ENCODE measurements around the gene KDELR1.
A peak's percentile ranks its signal among the peaks of the same experiment; 100 is the strongest.
"Not testable (repeated sequence)": the region's sequence is repeated elsewhere in the genome, so short reads cannot be mapped to it uniquely, and the experiment has no call there.

Gene KDELR1

GRCh38 chr19:48397263-48398101 is 6.1 kb upstream of the KDELR1 start:
- no peak for DNase-seq

DNA sequence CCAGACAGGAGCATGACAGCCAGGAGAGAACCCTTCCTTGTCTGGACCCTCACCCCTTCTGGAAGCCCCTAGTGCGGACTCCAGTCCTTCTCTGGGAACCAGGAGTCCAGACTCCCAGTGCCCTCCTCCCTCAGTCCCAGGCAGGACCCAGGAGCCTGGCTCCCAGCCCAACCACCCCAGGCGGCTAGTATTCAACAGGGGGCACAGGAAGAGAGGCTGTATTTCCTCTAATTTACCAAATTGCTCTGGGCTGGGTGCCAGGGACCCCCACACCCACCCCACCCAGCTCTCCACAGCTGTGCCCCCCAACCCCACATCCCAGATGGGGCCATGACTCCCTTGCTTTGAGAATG is 5.4 kb upstream of the KDELR1 start:
- DNase-seq, result no peak

GRCh38 chr19:48396016-48396823 is 4.9 kb upstream of the KDELR1 start:
- no peak for DNase-seq

GRCh38 chr19:48395499-48395898 is 4.1 kb upstream of the KDELR1 start:
- DNase-seq, result no peak

DNA sequence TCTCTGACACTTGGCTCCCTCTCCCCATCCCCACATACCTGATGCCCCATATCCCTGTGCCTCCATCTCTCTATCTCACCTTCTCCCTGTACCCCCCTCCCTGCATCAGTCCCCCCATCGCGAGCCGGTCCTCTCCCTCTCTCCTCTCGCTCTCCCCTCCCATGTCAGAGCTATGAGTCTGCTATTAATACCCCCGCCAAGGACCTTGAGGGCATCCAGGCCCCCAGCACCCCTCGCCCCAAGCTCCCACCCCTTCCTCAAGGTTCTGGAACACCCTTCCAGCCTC is 3.8 kb upstream of the KDELR1 start:
- DNase-seq, result no peak

GRCh38 chr19:48394331-48395169 is 3.2 kb upstream of the KDELR1 start:
- DNase-seq, result no peak

DNA sequence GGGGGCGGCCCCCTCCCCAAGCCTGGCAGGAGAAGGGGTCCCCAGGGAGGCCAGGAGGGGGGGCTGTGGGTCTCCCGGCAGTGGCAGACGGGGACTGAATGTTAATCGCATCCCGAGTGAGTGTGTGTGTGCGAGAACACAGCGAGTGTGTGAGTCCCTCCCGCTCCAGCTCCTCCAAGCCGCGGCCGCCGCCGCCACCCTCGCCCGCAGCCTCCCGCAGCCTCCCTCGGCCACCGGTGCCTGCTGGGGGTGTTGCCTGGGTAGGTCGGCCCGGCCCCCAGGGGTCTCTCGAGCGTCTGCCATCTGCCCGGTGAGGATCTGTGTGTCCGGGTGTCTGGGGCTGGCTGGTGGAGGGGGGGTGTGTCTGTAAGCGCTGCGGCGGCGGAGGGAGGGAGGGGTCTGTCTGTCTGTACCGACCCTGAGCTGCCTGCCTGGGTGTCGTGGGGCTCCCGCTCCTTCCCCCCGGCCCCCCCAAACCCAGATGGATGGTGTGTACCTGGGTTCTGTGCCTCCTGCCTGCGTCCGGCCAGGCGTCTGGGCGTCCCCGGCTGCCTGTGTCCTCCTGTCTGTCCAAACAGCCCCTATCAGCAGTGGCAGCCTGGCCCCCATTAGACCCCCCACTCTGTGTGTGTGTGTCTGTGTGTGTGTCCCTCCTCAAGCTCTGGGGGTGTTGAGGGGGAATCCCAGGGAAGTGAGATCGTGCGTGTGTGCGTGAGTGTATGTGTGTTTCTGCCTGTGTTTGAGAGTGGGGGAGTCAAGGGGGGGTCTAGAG is 2.4 kb upstream of the KDELR1 start, which contains the start of gene GRIN2D:
Gene GRIN2D (plus strand): TSS at position 110 of the 772 bp plus-strand sequence. CDS start 4,725 bp downstream, outside the sequence.
- peak in 1 of 5 donors; percentile 27 for DNase-seq

DNA sequence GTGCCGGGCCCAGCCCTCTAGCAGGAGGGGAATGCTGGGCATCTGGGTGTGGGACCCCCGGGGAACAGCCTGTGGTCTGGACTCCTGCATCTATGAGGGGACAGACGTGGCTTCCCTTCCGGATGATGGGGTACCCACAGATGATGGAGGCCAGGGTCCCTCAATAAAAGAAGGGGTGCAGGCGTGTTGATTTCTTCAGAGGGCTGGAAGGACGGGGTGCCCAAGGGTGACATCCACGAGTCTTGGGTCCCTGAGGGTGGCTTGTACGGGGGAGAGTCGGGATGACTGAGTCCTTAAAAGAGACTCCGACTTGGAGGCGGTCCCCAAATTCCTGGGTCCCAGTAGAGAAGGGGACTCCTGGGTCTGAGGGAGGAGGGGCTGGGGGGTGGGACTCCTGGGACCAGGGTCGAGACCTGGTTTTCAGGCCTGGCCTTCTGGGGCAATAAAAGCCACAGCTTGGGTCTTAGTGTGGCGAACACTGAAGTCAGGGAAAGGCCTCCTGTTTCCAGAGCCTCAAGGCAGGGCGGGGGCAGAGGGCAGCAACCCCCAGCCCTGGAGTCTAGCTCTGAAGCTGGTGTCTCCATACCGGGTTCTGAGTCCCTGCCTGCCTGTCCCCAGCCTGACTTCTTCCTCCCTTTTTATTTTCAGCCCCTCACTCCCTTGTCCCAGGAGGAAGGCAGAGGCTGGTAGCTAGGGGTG is 1.7 kb upstream of the KDELR1 start:
- no peak for DNase-seq

DNA sequence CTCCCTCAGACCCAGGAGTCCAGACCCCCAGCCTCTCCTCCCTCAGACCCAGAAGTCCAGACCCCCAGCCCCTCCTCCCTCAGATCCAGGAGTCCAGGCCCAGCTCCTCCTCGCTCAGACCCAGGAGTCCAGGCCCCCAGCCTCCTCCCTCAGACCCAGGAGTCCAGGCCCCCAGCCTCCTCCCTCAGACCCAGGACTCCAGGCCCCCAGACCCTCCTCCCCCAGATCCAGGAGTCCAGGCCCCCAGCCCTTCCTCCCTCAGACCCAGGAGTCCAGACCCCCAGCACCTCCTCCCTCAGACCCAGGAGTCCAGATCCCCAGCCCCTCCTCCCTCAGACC is 624 bp upstream of the KDELR1 start:
- DNase-seq, result not testable (repeated sequence)

DNA sequence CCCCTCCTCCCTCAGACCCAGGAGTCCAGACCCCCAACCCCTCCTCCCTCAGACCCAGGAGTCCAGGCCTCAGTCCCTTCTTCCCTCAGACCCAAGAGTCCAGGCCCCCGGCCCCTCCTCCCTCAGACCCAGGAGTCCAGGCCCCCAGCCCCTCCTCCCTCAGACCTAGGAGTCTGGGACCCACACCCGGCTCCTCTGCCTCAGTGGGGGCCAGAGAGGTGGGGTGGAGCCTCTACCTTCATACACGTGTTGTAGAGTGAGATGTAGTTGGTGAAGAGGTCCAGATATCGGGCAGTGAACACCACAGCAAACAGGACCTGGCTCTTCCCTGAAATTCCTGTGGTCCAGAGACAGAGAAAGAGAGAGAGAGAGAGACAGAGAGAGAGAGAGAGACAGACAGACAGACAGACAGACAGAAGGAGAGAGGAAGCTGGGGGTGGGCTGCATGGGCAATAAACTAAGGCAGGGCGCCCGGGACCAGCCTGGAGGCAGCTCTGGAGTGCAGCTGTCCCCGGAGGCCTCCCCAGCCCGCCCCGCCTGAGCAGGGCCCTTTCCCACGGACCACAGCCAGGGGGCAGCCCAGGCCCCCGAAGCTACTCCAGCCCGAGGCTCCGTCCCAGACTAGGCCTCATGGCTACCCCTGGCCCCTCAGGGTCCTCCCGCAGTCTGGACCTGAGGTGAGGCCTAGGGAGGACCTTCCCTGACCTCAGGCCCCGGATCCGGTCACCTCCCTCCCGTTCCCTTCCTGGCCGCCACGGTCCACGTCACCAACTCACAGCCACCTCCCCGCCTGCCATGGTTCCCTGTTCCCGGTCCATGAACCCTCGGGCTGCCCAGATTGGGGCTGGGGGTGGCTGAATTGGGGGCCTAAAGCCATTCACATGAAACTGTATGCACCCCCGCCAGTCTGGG is 907 bp downstream of the KDELR1 start:
- DNase-seq, result peak in 4 of 5 donors; percentile 43 to 67 (median 52)

DNA sequence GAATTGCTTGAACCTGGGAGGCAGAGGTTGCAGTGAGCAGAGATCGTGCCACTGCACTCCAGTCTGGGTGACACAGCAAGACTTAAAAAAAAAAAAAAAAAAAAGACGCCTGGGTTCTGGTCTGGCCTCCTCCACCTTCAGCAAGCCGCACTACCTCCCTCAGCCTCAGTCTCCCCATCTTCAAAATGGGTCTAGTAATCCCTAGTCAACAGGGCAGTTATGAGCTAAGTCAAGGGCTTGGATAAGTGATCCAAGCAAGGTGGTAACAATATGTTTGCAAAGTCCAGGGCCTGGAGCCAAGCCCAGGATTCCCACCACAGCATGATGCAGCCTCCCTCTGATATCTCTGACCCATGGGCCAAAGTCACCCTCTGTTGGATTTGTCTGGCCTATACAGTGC is 4.4 kb downstream of the KDELR1 start:
- no peak for DNase-seq

DNA sequence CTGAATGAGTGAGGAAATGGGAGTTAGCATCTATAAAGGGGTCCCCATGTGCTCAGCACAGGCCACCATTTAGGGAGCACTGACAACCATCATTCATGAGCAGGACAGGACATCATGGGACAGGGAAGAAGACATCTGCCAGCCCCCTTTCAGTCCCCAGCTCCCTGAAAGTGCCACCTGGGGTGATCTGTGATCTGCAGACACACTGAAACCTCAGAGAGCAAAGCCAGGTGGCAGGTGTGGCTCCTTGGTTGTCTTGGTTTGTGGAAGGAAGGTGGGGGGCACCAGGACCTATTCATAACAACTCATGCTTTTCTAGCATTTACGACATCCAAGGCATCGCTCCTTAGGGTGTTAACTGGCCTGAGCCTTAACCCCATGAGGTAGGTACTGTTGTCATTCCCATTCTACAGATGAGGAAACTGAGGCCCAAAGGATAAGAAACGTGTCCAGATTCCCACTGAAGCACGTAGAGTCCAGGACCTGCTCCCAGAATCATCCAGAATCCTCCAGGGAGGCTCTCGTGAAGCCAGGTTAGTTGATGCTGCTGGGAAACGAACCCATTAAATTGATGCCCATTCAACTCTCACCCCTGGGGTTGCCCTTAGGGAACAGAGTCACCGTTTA is 5.8 kb downstream of the KDELR1 start:
- no peak for DNase-seq

DNA sequence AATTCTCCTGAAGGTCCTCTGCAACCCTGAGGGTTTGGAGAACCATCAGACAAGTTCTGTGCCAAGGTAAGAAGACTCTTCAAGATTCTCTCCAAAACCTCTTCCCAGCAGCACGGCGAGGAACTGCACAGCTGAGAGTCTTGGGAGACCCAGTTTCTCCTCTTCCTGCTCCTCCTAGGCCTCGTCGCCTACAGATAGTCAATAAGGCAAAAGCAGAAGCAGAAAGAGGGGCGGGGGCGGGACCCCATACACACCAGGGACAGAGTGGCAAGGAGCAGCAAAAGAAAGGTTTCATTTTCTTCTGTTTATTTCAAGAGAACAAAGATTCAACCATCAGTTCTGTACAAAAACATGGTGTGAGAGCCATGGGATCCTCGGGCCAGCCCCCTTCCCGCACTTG is 9.1 kb downstream of the KDELR1 start:
- DNase-seq, result no peak

- DNase-seq, result no peak
Observed at GRCh38 chr19:48381178-48381950, 10.0 kb downstream of the KDELR1 start.

DNA sequence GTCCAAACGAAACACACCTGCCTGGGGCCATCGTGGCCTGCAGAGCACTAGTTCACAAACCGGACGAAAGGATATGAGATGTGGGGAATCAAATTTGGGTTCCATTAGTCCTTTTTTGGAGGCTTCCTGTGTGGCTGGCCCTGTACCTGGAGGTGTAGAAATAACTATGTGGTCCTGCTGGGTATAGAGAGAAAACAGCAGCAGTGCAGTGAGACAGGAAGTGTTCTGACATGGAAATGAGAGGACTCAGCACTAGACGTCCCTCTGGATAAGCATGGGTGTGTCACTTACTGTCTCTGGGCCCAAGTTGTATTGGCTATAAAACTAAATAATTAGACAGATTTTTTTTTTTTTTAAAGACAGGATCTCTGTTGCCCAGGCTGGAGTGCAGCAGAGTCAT is 12.3 kb downstream of the KDELR1 start:
- DNase-seq, result no peak

DNA sequence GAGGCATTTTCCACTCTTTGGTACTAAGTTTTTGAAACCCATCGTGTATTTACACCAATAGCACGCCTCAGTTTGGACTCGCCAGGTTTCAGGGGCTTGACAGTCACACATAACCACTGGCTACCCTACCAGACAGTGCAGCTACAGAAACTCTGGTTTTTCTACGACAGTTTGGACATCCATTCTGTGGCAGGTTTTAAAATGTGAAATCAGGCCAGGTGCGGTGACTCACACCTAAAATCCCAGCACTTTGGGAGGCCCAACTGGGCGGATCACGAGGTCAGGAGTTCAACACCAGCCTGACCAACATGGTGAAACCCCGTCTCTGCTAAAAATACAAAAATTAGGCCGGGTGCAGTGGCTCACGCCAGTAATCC is 13.2 kb downstream of the KDELR1 start:
- no peak for DNase-seq

- DNase-seq, result no peak
Observed at GRCh38 chr19:48373567-48373966, 17.8 kb downstream of the KDELR1 start.

- no peak for DNase-seq
Observed at GRCh38 chr19:48372904-48373303, 18.4 kb downstream of the KDELR1 start.

GRCh38 chr19:48371771-48372170 is 19.6 kb downstream of the KDELR1 start:
- DNase-seq, result not testable (repeated sequence)

GRCh38 chr19:48371367-48371766 is 20.0 kb downstream of the KDELR1 start:
- DNase-seq, result no peak
